Measurements from ENCODE around the gene CRACR2B.

CRACR2B gene

GRCh38 chr11:870127-870413 lies 42.4 kb downstream of the CRACR2B start:
- DNase-seq, result no peak

- no peak for DNase-seq
These were observed 42.7 kb downstream of the CRACR2B start for GRCh38 chr11:870418-870817.

- DNase-seq, result no peak
These were observed 43.8 kb downstream of the CRACR2B start for GRCh38 chr11:871472-871871.

- no peak for DNase-seq
These were observed 45.1 kb downstream of the CRACR2B start for GRCh38 chr11:872799-873198.

GRCh38 chr11:873706-874105 lies 46.0 kb downstream of the CRACR2B start:
- DNase-seq, result no peak

GRCh38 chr11:875203-875602 lies 47.5 kb downstream of the CRACR2B start:
- no peak for DNase-seq

- no peak for DNase-seq
These were observed 48.1 kb downstream of the CRACR2B start for GRCh38 chr11:875769-876301.

- DNase-seq, result no peak
These were observed 48.8 kb downstream of the CRACR2B start for GRCh38 chr11:876545-876944.

GRCh38 chr11:877565-877964 lies 49.8 kb downstream of the CRACR2B start:
- peak; percentile 2 for DNase-seq

- DNase-seq, result no peak
These were observed 52.7 kb downstream of the CRACR2B start for GRCh38 chr11:880447-880846.
